ENCODE measurements around the gene SF3A2. TPM values are rescaled to one million over a fixed set of nuclear protein-coding genes. Genes with fewer than 3 reads are reported as not detected.

SF3A2 gene
- total RNA-seq, 1 donor from 2014 or later: 71.2 TPM

DNA sequence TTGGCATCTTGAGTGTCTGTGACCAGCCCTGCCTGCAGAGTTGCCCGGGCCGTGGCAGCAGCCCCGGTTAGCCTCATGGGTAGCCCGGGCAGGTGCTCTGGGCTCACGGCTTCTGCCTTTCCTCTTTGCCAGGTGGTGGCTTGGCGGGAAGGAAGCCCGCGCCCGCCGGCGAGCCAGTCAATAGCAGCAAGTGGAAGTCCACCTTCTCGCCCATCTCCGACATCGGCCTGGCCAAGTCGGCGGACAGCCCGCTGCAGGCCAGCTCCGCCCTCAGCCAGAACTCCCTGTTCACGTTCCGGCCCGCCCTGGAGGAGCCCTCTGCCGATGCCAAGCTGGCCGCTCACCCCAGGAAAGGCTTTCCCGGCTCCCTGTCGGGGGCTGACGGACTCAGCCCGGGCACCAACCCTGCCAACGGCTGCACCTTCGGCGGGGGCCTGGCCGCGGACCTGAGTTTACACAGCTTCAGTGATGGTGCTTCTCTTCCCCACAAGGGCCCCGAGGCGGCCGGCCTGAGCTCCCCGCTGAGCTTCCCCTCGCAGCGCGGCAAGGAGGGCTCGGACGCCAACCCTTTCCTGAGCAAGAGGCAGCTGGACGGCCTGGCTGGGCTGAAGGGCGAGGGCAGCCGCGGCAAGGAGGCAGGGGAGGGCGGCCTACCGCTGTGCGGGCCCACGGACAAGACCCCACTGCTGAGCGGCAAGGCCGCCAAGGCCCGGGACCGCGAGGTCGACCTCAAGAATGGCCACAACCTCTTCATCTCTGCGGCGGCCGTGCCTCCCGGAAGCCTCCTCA, 10.4 kb upstream of the SF3A2 start:
- intact Hi-C loops (cut with DNase I): no loop called here

DNA sequence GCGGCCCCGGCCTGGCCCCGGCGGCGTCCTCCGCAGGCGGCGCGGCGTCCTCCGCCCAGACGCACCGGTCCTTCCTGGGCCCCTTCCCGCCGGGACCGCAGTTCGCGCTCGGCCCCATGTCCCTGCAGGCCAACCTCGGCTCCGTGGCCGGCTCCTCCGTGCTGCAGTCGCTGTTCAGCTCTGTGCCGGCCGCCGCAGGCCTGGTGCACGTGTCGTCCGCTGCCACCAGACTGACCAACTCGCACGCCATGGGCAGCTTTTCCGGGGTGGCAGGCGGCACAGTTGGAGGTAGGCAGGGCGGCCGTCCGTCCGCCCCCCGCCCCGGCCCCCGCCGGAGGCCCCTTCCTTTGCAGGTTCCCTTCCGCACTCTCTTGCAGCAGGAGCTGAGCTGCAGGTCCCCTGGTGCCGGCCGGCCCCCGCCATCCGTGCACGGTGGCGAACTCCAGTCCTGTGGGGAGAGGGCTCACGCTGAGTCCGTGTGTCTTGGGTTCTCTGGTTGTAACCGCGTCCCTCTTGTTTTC, 9.7 kb upstream of the SF3A2 start:
- Histone ChIP-seq H3K4me3 (no peak overlapping the region), H3K27ac (no peak overlapping the region), H3K27me3 (no peaks in the 10 kb centered on the region), H3K9me3 (no peaks in the 10 kb centered on the region), H3K4me1 (no peaks in the 10 kb centered on the region), H3K36me3 (peaks cover 0 to 33% of the 10 kb centered on the region in 2 donors)
- DNase-seq (ENCODE audit: extremely low spot score in 2 of 2): no peak
- no peak for TF ChIP-seq POLR2AphosphoS5 (IDR thresholded peaks at IDR 0.05; ENCODE audit: insufficient read depth in 1 of 2, low read depth in 1 of 2)
- TF ChIP-seq POLR2A (IDR thresholded peaks at IDR 0.05): no peak
- TF ChIP-seq, protein P1, sequence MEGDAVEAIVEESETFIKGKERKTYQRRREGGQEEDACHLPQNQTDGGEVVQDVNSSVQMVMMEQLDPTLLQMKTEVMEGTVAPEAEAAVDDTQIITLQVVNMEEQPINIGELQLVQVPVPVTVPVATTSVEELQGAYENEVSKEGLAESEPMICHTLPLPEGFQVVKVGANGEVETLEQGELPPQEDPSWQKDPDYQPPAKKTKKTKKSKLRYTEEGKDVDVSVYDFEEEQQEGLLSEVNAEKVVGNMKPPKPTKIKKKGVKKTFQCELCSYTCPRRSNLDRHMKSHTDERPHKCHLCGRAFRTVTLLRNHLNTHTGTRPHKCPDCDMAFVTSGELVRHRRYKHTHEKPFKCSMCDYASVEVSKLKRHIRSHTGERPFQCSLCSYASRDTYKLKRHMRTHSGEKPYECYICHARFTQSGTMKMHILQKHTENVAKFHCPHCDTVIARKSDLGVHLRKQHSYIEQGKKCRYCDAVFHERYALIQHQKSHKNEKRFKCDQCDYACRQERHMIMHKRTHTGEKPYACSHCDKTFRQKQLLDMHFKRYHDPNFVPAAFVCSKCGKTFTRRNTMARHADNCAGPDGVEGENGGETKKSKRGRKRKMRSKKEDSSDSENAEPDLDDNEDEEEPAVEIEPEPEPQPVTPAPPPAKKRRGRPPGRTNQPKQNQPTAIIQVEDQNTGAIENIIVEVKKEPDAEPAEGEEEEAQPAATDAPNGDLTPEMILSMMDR (IDR thresholded peaks at IDR 0.05): no peak
- intact Hi-C loops (cut with DNase I): no loop called here

More for the DNA sequence above, 10.4 kb upstream of the SF3A2 start:
- Histone ChIP-seq H3K27me3 (no peaks in the 10 kb centered on the region), H3K4me3 (no peak overlapping the region), H3K4me1 (no peaks in the 10 kb centered on the region), H3K27ac (no peak overlapping the region), H3K36me3 (peaks cover 0 to 33% of the 10 kb centered on the region in 2 donors), H3K9me3 (no peaks in the 10 kb centered on the region)
- TF ChIP-seq, protein P1 (IDR thresholded peaks at IDR 0.05): no peak
- TF ChIP-seq POLR2A (IDR thresholded peaks at IDR 0.05): no peak
- no peak for TF ChIP-seq POLR2AphosphoS5 (IDR thresholded peaks at IDR 0.05; ENCODE audit: insufficient read depth in 1 of 2, low read depth in 1 of 2)
- no peak for DNase-seq (ENCODE audit: extremely low spot score in 2 of 2)

DNA sequence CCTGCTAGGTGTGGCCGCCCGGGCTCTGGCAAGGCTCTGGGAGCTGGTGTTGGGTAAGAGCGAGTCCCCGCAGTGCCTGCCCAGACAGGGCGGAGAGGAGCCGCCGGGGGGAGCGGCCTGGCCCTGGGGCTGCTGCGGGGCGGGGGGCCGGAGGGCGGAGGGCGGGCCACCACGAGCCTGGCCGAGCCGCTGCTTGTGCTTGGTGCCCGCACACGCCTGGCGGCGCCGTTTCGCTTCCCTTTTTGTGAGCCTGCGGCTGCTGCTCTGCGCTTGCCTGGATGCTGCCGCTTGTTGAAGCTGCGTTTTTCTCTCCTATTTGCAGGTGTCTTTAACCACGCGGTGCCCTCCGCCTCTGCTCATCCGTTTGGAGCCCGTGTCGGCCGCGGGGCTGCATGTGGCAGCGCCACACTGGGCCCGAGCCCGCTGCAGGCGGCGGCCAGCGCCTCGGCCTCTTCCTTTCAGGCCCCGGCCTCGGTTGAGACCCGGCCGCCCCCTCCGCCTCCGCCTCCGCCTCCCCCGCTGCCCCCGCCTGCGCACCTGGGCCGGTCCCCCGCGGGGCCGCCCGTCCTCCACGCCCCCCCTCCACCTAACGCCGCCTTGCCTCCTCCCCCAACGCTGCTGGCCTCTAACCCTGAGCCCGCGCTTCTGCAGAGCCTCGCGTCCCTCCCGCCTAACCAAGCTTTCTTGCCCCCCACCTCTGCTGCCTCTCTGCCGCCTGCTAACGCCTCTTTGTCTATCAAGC, 9.0 kb upstream of the SF3A2 start:
- DNase-seq (ENCODE audit: extremely low spot score in 2 of 2): no peak
- intact Hi-C loops (cut with DNase I): no loop called here
- no peak overlapping the region for H3K4me3 ChIP-seq
- no peaks in the 10 kb centered on the region for H3K9me3 ChIP-seq
- H3K27ac ChIP-seq: no peak overlapping the region
- no peaks in the 10 kb centered on the region for H3K4me1 ChIP-seq
- no peak for TF ChIP-seq POLR2AphosphoS5 (IDR thresholded peaks at IDR 0.05; ENCODE audit: insufficient read depth in 1 of 2, low read depth in 1 of 2)
- TF ChIP-seq, protein P1 (IDR thresholded peaks at IDR 0.05): no peak
- no peaks in the 10 kb centered on the region for H3K27me3 ChIP-seq
- H3K36me3 ChIP-seq: peaks cover 0 to 33% of the 10 kb centered on the region in 2 donors

DNA sequence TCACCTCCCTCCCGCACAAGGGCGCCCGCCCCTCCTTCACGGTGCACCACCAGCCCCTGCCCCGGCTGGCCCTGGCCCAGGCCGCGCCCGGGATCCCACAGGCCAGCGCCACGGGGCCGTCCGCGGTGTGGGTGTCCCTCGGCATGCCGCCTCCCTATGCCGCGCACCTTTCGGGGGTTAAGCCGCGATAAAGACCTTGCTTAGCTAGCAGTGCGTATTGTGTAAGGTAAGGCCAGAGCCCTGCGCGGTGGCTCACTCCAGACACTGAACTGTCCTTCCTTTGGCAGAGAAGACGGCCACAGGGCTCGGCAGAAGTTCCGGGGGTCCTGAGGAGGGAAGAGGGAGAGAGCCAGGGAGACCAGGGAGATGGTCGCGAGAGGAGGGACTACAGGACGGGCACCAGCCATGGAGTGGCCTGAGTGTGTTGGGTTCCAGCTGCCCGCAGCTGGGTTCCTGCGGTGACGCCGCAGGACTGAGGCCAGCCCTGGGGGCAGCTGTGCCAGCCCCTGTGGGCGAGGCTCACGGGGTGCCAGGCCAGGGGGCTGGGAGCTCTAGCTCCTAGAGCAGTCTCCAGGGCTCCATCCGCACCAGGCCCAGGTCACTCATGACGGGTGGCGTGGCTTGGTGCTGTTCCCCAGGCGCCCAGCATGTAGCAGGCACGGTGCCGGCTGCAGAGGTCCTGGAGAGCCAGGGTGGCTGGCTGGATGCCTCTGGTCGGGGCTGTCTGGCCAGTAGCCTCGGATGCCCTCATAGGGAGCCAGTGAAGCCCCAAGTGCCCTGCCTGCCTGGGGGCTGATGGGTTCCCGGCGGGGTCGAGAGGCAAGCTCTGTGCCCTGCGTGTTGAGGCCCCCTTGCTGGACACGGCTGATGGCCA, 8.2 kb upstream of the SF3A2 start:
- no peaks in the 10 kb centered on the region for H3K9me3 ChIP-seq
- peaks cover 3% of the 10 kb centered on the region for H3K4me1 ChIP-seq
- DNase-seq (ENCODE audit: extremely low spot score in 2 of 2): no peak
- intact Hi-C loops (cut with DNase I): no loop called here
- H3K36me3 ChIP-seq: peaks cover 0 to 39% of the 10 kb centered on the region in 2 donors
- no peak overlapping the region for H3K27ac ChIP-seq
- TF ChIP-seq, protein P1 (IDR thresholded peaks at IDR 0.05): no peak
- TF ChIP-seq POLR2A (IDR thresholded peaks at IDR 0.05) (no peak), POLR2AphosphoS5 (IDR thresholded peaks at IDR 0.05; ENCODE audit: insufficient read depth in 1 of 2, low read depth in 1 of 2) (no peak)
- no peak overlapping the region for H3K4me3 ChIP-seq
- H3K27me3 ChIP-seq: no peaks in the 10 kb centered on the region

Data from vagina (tissue), 2 donors.